H1 (cell line): Measurements from ENCODE around the gene PCBP1. TPM values are rescaled to one million over a fixed set of nuclear protein-coding genes. Genes with fewer than 3 reads are reported as not detected.

ENCODE experiments used
- CTCF ChIA-PET: fragments of 300-600 bp; sonication (Branson Sonifier 250); formaldehyde crosslinking; loops from one replicate; lab custom pipeline; 2021; ENCODE audit not compliant: partially characterized antibody; lab: Charles Lee
- POLR2A ChIA-PET: fragments of 300-600 bp; sonication (Branson Sonifier 250); formaldehyde crosslinking; loops from one replicate; lab custom pipeline; 2021; ENCODE audit warnings: inconsistent platforms; ENCODE audit not compliant: partially characterized antibody; lab: Charles Lee
- DNase-seq, 2 experiments: peaks; one replicate each; pipeline versions ENCODE4 v3.0.0 to v3.0.0-alpha.2; 2010 to 2022; ENCODE audit warnings: low spot score in 2 of 2, low read depth in 1 of 2, mixed read lengths in 1 of 2
- FAIRE-seq: peaks from 2 replicates; lab custom pipeline; 2011; peaks lifted over from hg19 to GRCh38; lab: Jason Lieb, UNC
- H2AFZ ChIP-seq: 2 replicates; pipeline ENCODE4 v1.8.1; 2012; ENCODE audit warnings: low read length, inconsistent platforms
- H2AK5ac ChIP-seq: 2 replicates; pipeline ENCODE4 v1.6.1; 2013; ENCODE audit warnings: low read depth, low read length
- H2BK120ac ChIP-seq: replicated peaks from 2 replicates; pipeline ENCODE3; 2013; ENCODE audit warnings: low read depth, low read length, inconsistent platforms
- H2BK12ac ChIP-seq: 2 replicates; pipeline ENCODE4 v1.6.1; 2013; ENCODE audit warnings: low read depth, low read length
- H2BK15ac ChIP-seq: 2 replicates; pipeline ENCODE4 v1.6.1; 2013; ENCODE audit warnings: low read length
- H2BK20ac ChIP-seq: 2 replicates; pipeline ENCODE4 v1.6.1; 2013; ENCODE audit warnings: low read length
- H2BK5ac ChIP-seq: 2 replicates; pipeline ENCODE4 v1.6.1; 2013; ENCODE audit warnings: low read depth, low read length
- H3K14ac ChIP-seq: 2 replicates; pipeline ENCODE4 v1.6.1; 2013; ENCODE audit warnings: inconsistent platforms; ENCODE audit not compliant: insufficient read length
- H3K18ac ChIP-seq: 2 replicates; pipeline ENCODE4 v1.6.1; 2013; ENCODE audit warnings: low read length; ENCODE audit errors: extremely low read depth
- H3K23ac ChIP-seq: 2 replicates; pipeline ENCODE4 v1.6.1; 2013; ENCODE audit warnings: inconsistent platforms; ENCODE audit not compliant: insufficient read length
- H3K23me2 ChIP-seq: 2 replicates; pipeline ENCODE4 v1.6.1; 2013; ENCODE audit warnings: low read depth, low read length
- H3K27ac ChIP-seq: 2 replicates; pipeline ENCODE4 v1.6.1; 2011; ENCODE audit warnings: low read depth, low read length, inconsistent platforms
- H3K27me3 ChIP-seq, 4 experiments: replicated peaks in 1 of 4; 1 replicate in 1 of 4; 2 replicates in 3 of 4; pipeline versions ENCODE4 v1.6.1 to v1.8.1; 2011 to 2013; ENCODE audit warnings: low read length in 3 of 4, mild to moderate bottlenecking in 3 of 4, inconsistent platforms in 2 of 4, mixed read lengths in 2 of 4, moderate library complexity in 1 of 4; ENCODE audit not compliant: control insufficient read depth in 3 of 4, insufficient read depth in 3 of 4; ENCODE audit errors: extremely low read depth in 1 of 4
- H3K36me3 ChIP-seq, 4 experiments: 2 replicates each; pipeline versions ENCODE4 v1.6.1 to v1.8.1; 2011 to 2013; ENCODE audit warnings: mild to moderate bottlenecking in 4 of 4, low read length in 3 of 4, moderate library complexity in 2 of 4, control low read depth in 1 of 4, inconsistent platforms in 1 of 4; ENCODE audit not compliant: insufficient read depth in 4 of 4, control insufficient read depth in 2 of 4
- H3K4ac ChIP-seq: replicated peaks from 2 replicates; pipeline ENCODE3; 2013; ENCODE audit warnings: low read length, low read depth, mixed read lengths, inconsistent platforms; ENCODE audit not compliant: insufficient read length
- H3K4me1 ChIP-seq, 4 experiments: replicated peaks in 1 of 4; 1 replicate in 1 of 4; 2 replicates in 3 of 4; pipeline versions ENCODE4 v1.6.1 to v1.8.1; 2011 to 2013; ENCODE audit warnings: low read length in 3 of 4, inconsistent platforms in 2 of 4, mixed read lengths in 1 of 4; ENCODE audit not compliant: insufficient read depth in 4 of 4, control insufficient read depth in 3 of 4
- H3K4me2 ChIP-seq, 2 experiments: 2 replicates each; pipeline versions ENCODE4 v1.6.1 to v1.8.1; 2011 to 2013; ENCODE audit warnings: low read depth in 2 of 2, low read length in 2 of 2, control low read depth in 1 of 2, inconsistent platforms in 1 of 2, mild to moderate bottlenecking in 1 of 2; ENCODE audit not compliant: insufficient read depth in 1 of 2
- H3K4me3 ChIP-seq, 4 experiments: fragments of 200-600, 300-600 bp in 1 of 4; sonication (generic), shearing (Covaris generic), sonication (Bioruptor Twin) in 1 of 4; 2 replicates each; pipeline versions ENCODE4 v1.5.1 to v1.8.1; 2011 to 2016; ENCODE audit warnings: low read length in 4 of 4, low read depth in 3 of 4, control low read depth in 2 of 4, inconsistent platforms in 2 of 4, mild to moderate bottlenecking in 2 of 4, mixed read lengths in 1 of 4, moderate library complexity in 1 of 4; ENCODE audit not compliant: insufficient read depth in 2 of 4; ENCODE audit errors: extremely low read depth in 1 of 4
- H3K56ac ChIP-seq: replicated peaks from 2 replicates; pipeline ENCODE3; 2013; ENCODE audit warnings: low read depth, mild to moderate bottlenecking, mixed read lengths, low read length, inconsistent platforms; ENCODE audit not compliant: insufficient read length
- H3K79me1 ChIP-seq: 2 replicates; pipeline ENCODE4 v1.6.1; 2013; ENCODE audit warnings: low read depth, low read length, control low read depth
- H3K79me2 ChIP-seq, 2 experiments: 2 replicates each; pipeline versions ENCODE4 v1.6.1 to v1.8.1; 2012 to 2013; ENCODE audit warnings: low read length in 2 of 2, mild to moderate bottlenecking in 2 of 2, inconsistent platforms in 1 of 2; ENCODE audit not compliant: insufficient read depth in 2 of 2, control insufficient read depth in 1 of 2
- H3K9ac ChIP-seq, 4 experiments: replicated peaks in 1 of 4; 1 replicate in 1 of 4; 2 replicates in 3 of 4; pipeline versions ENCODE4 v1.6.1 to v1.8.1; 2011 to 2013; ENCODE audit warnings: low read depth in 3 of 4, low read length in 3 of 4, control low read depth in 2 of 4, mild to moderate bottlenecking in 2 of 4, moderate library complexity in 2 of 4, inconsistent platforms in 1 of 4; ENCODE audit errors: extremely low read depth in 1 of 4
- H3K9me3 ChIP-seq, 2 experiments: 2 replicates each; pipeline versions ENCODE4 v1.6.1 to v1.8.1; 2012 to 2013; ENCODE audit warnings: mild to moderate bottlenecking in 2 of 2, moderate library complexity in 2 of 2, control low read depth in 1 of 2, inconsistent platforms in 1 of 2, low read depth in 1 of 2, low read length in 1 of 2, mixed read lengths in 1 of 2; ENCODE audit not compliant: insufficient read depth in 2 of 2
- H4K20me1 ChIP-seq, 2 experiments: replicated peaks in 1 of 2; 2 replicates each; pipeline versions ENCODE3 to v1.8.1; 2011 to 2013; ENCODE audit warnings: inconsistent platforms in 2 of 2, low read length in 2 of 2, mild to moderate bottlenecking in 1 of 2; ENCODE audit not compliant: insufficient read depth in 2 of 2, control insufficient read depth in 1 of 2
- H4K5ac ChIP-seq: 2 replicates; pipeline ENCODE4 v1.6.1; 2013; ENCODE audit warnings: low read length, low read depth, mixed read lengths, inconsistent platforms; ENCODE audit not compliant: insufficient read length
- H4K8ac ChIP-seq: 2 replicates; pipeline ENCODE4 v1.8.0; 2013; ENCODE audit warnings: mild to moderate bottlenecking, moderate library complexity, low read length, inconsistent platforms; ENCODE audit not compliant: insufficient read depth; ENCODE audit errors: extremely low read depth
- H4K91ac ChIP-seq: replicated peaks from 2 replicates; pipeline ENCODE3; 2013; ENCODE audit warnings: low read length, mixed read lengths, inconsistent platforms; ENCODE audit not compliant: insufficient read length
- CTCF ChIP-seq, 3 experiments: IDR thresholded peaks; 1 replicate in 2 of 3; 2 replicates in 1 of 3; pipeline versions ENCODE4 v1.5.1 to v1.6.1; 2011; ENCODE audit warnings: low read length in 3 of 3, mild to moderate bottlenecking in 3 of 3, inconsistent platforms in 2 of 3, low read depth in 1 of 3, moderate library complexity in 1 of 3; ENCODE audit not compliant: insufficient read depth in 1 of 3; ENCODE audit errors: control extremely low read depth in 1 of 3
- RAD21 ChIP-seq, 2 experiments: IDR thresholded peaks in 1 of 2; conservative IDR thresholded peaks in 1 of 2; 2 replicates each; pipeline ENCODE4 v1.6.1; 2011; ENCODE audit warnings: low read depth in 2 of 2, low read length in 2 of 2, improper control_type of control experiment in 1 of 2, inconsistent platforms in 1 of 2, mild to moderate bottlenecking in 1 of 2, moderate library complexity in 1 of 2
- RFX5 ChIP-seq: IDR thresholded peaks from 2 replicates; pipeline ENCODE4 v1.6.1; 2011; ENCODE audit warnings: low read depth, low read length, improper control_type of control experiment, borderline replicate concordance
- WGBS, 2 experiments: shearing (Covaris generic) in 1 of 2; methylation state at CpG; one replicate each; pipeline versions ENCODE4 v1.1.6 to v1.1.7; 2013 to 2015; ENCODE audit warnings: low lambda C conversion rate in 2 of 2, mixed read lengths in 2 of 2, inconsistent platforms in 1 of 2, low coverage in 1 of 2, missing lambda C conversion rate in 1 of 2; ENCODE audit not compliant: insufficient replicate concordance in 2 of 2, insufficient coverage in 1 of 2, insufficient read length in 1 of 2; ENCODE audit errors: extremely low coverage in 1 of 2, missing lambda C conversion rate in 1 of 2; 5-methylcytosine and 5-hydroxymethylcytosine counted together
- polyA plus RNA-seq, 7 experiments: library from polyadenylated mRNA; depleted of rRNA in 3 of 7; stranded (reverse) in 5 of 7; unstranded in 2 of 7; fragments of >200 nt in 5 of 7; fragments of 200-250 nt in 2 of 7; gene quantifications; 1 replicate in 5 of 7; 2 replicates in 1 of 7; 4 replicates in 1 of 7; pipeline versions ENCODE4 v1.2.1 to v1.2.3, GENCODE V29; 2011 to 2013; ENCODE audit warnings: missing spikeins in 2 of 7, mixed read lengths in 2 of 7
- total RNA-seq: library from RNA; stranded (reverse); fragmentation: NEBNext Ultra II Directional; extraction: Animal tissue kit (Norgen Biotek cat#: 25700); gene quantifications from 2 replicates; pipeline ENCODE4 v1.2.1, GENCODE V29; 2021

PCBP1 gene
- total and polyA plus RNA-seq, 2 of the 8 experiments (the other 6 are each of a cell fraction or from before 2014, with no cell fraction given) = 279 to 493 TPM

- 100% methylated on average over 2 of the region's 2 CpGs; no CpG with 5 or more reads in 1 of the 2 experiments for WGBS, 2 experiments
- Histone ChIP-seq H3K4ac (no peak overlapping the region), H3K79me2 (no peaks in the 10 kb centered on the region), H3K9ac (no peak overlapping the region), H2BK12ac (no peak overlapping the region), H2BK15ac (no peak overlapping the region), H3K18ac (no peak overlapping the region), H3K14ac (no peak overlapping the region), H3K23me2 (no peaks in the 10 kb centered on the region), H3K79me1 (no peaks in the 10 kb centered on the region), H2BK120ac (no peak overlapping the region), H4K5ac (no peak overlapping the region), H4K91ac (no peak overlapping the region), H3K4me3 (no peak overlapping the region), H2BK20ac (no peak overlapping the region), H3K23ac (no peak overlapping the region), H3K9me3 (peaks cover 3 to 4% of the 10 kb centered on the region in 2 experiments; a peak in 2 of 4 replicates), H3K4me2 (no peak overlapping the region), H2AFZ (no peak overlapping the region), H3K4me1 (no peaks in the 10 kb centered on the region), H4K20me1 (peaks cover 0 to 4% of the 10 kb centered on the region in 2 experiments), H3K36me3 (peaks cover 0 to 41% (median 21%) of the 10 kb centered on the region in 4 experiments; a peak in 6 of 8 replicates), H3K27me3 (no peaks in the 10 kb centered on the region), H3K56ac (no peak overlapping the region), H2BK5ac (no peak overlapping the region), H3K27ac (no peak overlapping the region), H4K8ac (no peak overlapping the region), H2AK5ac (no peak overlapping the region)
- peak in 2 of 3 experiments; percentile 8 to 22; a peak in 2 of 4 replicates for TF ChIP-seq CTCF (IDR thresholded peaks at IDR 0.05; ENCODE audit: control extremely low read depth in 1 of 3, insufficient read depth in 1 of 3, low read depth in 1 of 3, low read length in 3 of 3)
- no peak for TF ChIP-seq RFX5
- peak; percentile 23 to 47; a peak in 3 of 4 replicates for TF ChIP-seq RAD21 (IDR thresholded peaks at IDR 0.05 in 1 of 2, conservative IDR thresholded peaks at IDR 0.05 in 1 of 2; ENCODE audit: low read depth in 2 of 2, low read length in 2 of 2)
- DNase-seq = no peak
- no peak for FAIRE-seq
- POLR2A ChIA-PET = interaction anchor here (1.0 to 3.1 kb wide), 8 partner anchors 8 to 148 kb away, joined by 3 to 15 read pairs (median 6); partner anchors contain the start of gene MXD1
- CTCF ChIA-PET = interaction anchor here (0.6 to 4.4 kb wide), 23 partner anchors 9 to 155 kb away, joined by 3 to 23 read pairs (median 4); partner anchors contain the start of gene MXD1
Measured at GRCh38 chr2:70062270-70062669, 25.0 kb upstream of the PCBP1 start.
